B cell (primary cell): ENCODE results near the gene ASPG.

Source experiments
- EZH2 ChIP-seq: IDR thresholded peaks from 2 replicates; pipeline ENCODE4 v1.6.1; 2012; ENCODE audit warnings: borderline replicate concordance, low read depth, mild to moderate bottlenecking, moderate library complexity, low read length; ENCODE audit not compliant: insufficient read depth, poor library complexity, severe bottlenecking
- TF ChIP-seq, protein P1 (sequence below): fragments of 200-600 bp; IDR thresholded peaks from one replicate; pipeline ENCODE4 v1.8.0; 2022; ENCODE audit warnings: antibody characterized with exemption, mild to moderate bottlenecking

GRCh38 chr14:104072586-104072985 lies 12.9 kb upstream of the ASPG start:
- TF ChIP-seq, protein P1, sequence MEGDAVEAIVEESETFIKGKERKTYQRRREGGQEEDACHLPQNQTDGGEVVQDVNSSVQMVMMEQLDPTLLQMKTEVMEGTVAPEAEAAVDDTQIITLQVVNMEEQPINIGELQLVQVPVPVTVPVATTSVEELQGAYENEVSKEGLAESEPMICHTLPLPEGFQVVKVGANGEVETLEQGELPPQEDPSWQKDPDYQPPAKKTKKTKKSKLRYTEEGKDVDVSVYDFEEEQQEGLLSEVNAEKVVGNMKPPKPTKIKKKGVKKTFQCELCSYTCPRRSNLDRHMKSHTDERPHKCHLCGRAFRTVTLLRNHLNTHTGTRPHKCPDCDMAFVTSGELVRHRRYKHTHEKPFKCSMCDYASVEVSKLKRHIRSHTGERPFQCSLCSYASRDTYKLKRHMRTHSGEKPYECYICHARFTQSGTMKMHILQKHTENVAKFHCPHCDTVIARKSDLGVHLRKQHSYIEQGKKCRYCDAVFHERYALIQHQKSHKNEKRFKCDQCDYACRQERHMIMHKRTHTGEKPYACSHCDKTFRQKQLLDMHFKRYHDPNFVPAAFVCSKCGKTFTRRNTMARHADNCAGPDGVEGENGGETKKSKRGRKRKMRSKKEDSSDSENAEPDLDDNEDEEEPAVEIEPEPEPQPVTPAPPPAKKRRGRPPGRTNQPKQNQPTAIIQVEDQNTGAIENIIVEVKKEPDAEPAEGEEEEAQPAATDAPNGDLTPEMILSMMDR = no peak
- TF ChIP-seq EZH2 = no peak
